GM12873 (cell line): Measurements from ENCODE around the gene MAB21L2.

Experiments
- TF ChIP-seq, protein P1 (sequence below): IDR thresholded peaks from 2 replicates; pipeline ENCODE4 v1.5.1; 2012; ENCODE audit warnings: low read depth, mild to moderate bottlenecking, moderate library complexity, low read length, control low read depth; ENCODE audit not compliant: insufficient read depth; ENCODE audit errors: missing control alignments

MAB21L2 gene

DNA sequence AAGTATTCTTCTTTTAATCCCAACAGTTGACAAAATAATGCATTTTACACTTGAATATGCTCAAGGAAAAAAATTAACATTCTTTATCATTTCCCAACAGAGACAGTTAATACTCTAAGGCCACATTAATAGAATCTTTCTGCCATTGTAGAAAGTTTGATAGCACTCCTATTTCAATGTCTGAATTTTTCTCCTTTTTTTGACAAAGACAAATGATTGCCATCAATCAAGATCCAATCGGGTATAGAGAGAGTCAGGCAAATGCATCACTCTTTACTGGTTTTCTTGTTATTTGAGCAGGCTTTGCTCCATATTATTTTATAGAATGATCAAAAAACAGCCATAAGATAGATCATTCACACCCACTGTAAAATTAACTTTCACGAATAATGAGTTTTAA lies 46.1 kb downstream of the MAB21L2 start:
- TF ChIP-seq, protein P1, sequence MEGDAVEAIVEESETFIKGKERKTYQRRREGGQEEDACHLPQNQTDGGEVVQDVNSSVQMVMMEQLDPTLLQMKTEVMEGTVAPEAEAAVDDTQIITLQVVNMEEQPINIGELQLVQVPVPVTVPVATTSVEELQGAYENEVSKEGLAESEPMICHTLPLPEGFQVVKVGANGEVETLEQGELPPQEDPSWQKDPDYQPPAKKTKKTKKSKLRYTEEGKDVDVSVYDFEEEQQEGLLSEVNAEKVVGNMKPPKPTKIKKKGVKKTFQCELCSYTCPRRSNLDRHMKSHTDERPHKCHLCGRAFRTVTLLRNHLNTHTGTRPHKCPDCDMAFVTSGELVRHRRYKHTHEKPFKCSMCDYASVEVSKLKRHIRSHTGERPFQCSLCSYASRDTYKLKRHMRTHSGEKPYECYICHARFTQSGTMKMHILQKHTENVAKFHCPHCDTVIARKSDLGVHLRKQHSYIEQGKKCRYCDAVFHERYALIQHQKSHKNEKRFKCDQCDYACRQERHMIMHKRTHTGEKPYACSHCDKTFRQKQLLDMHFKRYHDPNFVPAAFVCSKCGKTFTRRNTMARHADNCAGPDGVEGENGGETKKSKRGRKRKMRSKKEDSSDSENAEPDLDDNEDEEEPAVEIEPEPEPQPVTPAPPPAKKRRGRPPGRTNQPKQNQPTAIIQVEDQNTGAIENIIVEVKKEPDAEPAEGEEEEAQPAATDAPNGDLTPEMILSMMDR: no peak

DNA sequence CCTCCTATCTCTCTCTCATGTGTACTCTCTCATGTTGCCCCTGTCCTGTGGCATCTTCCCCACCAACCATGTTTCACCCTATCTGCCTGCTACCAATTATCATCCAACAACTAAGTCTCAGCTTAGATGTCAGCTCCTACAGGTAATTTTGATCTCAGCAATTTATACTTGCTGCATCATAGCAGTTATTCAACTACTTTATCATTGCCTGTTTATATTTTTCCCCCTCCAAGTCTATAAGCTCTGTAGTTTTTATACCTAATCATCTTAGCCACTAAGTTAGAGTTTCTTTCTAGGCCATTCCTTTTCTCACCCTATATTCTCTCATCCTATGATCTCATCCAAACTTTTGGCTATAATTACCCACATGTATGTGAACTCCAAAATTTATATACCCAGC lies 50.7 kb downstream of the MAB21L2 start:
- TF ChIP-seq, protein P1: no peak
